Fibroblast of the aortic adventitia (primary cell): ENCODE measurements around the gene KIF23. TPM values are rescaled to one million over a fixed set of nuclear protein-coding genes. Genes with fewer than 3 reads are reported as not detected.
A peak's percentile ranks its signal among the peaks of the same experiment; 100 is the strongest.

Experiments
- DNase-seq: peaks from one replicate; pipeline ENCODE4 v3.0.0-alpha.2; 2010; ENCODE audit warnings: low read depth
- H3K4me3 ChIP-seq: 2 replicates; pipeline ENCODE4 v1.5.1; 2011; ENCODE audit warnings: low read depth, mild to moderate bottlenecking, control low read depth, low read length, moderate library complexity
- CTCF ChIP-seq: IDR thresholded peaks from 2 replicates; pipeline ENCODE4 v1.5.1; 2011; ENCODE audit warnings: mild to moderate bottlenecking, low read length, control low read depth, inconsistent platforms; ENCODE audit not compliant: insufficient read depth
- total RNA-seq: library from RNA; depleted of rRNA; stranded (reverse); fragments of >200 nt; gene quantifications from 2 replicates; pipeline ENCODE4 v1.2.3, GENCODE V29; 2012; ENCODE audit warnings: low replicate concordance

Gene KIF23
- total RNA-seq, 1 donor: 48.6 TPM

- peak; percentile 78 for DNase-seq
- no peak overlapping the region for H3K4me3 ChIP-seq
- TF ChIP-seq CTCF: peak; percentile 98
Measured at GRCh38 chr15:69475769-69476358, 61.7 kb downstream of the KIF23 start.

GRCh38 chr15:69476704-69477473 is 62.7 kb downstream of the KIF23 start:
- DNase-seq: no peak
- H3K4me3 ChIP-seq: no peak overlapping the region
- no peak for TF ChIP-seq CTCF

DNA sequence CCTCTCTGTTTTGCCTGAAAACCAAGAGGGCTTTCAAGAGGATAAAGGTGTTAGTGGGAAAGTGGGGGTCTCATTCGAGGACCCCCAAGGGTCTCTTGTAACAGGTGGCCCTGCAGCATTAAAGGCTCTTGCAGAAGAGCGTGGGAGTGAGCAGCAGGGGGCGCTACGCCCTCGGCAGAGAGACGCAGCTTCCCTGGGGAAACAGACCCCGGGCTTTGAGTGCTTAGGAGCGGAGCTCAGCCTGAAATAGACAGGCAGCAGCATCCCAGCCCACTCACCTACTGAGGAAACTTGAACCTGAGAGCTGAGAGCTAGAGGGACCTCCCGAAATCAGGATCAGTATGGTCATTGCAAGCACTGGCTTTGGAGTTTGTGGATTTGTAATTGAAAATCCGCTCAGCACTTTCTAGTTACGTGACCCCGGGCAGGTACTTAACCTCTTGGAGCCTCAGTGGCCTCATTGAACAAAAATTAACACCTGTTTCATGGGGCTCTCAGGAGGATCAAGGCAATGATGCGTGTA is 64.2 kb downstream of the KIF23 start:
- TF ChIP-seq CTCF: peak; percentile 89
- peak; percentile 50 for DNase-seq
- no peak overlapping the region for H3K4me3 ChIP-seq

GRCh38 chr15:69479081-69479480 is 64.9 kb downstream of the KIF23 start:
- H3K4me3 ChIP-seq: no peak overlapping the region
- TF ChIP-seq CTCF: no peak
- DNase-seq: no peak

DNA sequence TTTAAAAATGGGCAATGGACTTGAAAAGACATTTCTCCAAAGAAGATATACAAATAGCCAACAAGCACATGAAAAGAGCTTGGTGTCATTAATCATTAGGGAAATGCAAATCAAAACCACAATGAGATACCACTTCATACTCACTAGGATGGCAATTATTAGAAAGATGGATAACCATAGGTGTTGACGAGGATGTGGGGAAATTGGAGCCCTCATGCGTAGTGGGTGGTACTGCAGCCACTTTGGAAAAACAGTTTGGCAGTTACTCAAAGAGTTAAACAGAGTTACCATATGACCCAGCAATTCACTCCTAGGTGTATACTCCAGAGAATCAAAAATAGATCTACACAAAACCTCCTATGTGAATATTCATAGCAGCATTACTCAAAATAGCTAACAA is 65.8 kb downstream of the KIF23 start:
- no peak for DNase-seq
- TF ChIP-seq CTCF: no peak
- no peak overlapping the region for H3K4me3 ChIP-seq

DNA sequence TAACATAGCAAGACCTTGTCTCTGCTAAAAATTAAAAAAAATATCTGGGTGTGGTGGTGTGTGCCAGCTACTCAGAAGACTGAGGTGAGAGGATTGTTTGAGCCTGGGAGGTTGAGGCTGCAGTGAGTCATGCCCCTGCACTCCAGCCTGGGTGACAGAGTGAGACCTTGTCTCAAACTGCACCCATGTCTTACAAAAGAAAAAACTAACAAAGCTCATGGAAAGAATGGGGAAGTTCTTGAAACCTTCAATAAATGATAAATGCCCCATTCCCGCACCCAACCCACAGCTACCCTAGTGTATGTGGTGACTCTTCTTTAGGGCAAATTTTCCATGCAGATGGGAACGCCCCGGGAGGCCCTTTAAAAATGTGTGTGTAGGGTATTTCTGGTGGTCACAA is 66.8 kb downstream of the KIF23 start:
- H3K4me3 ChIP-seq: no peak overlapping the region
- DNase-seq: no peak
- no peak for TF ChIP-seq CTCF
